BLaER1 (cell line): ENCODE data around the gene ILDR2.
A peak's percentile ranks its signal among the peaks of the same experiment; 100 is the strongest.

Source experiments
- H3K27ac ChIP-seq: shearing (Covaris generic); formaldehyde crosslinking; 2 replicates; pipeline ENCODE4 v1.8.1; 2022
- H3K27me3 ChIP-seq: shearing (Covaris generic); formaldehyde crosslinking; 2 replicates; pipeline ENCODE4 v1.8.1; 2022
- H3K36me3 ChIP-seq: shearing (Covaris generic); formaldehyde crosslinking; 2 replicates; pipeline ENCODE4 v1.8.1; 2022
- H3K4me1 ChIP-seq: shearing (Covaris generic); formaldehyde crosslinking; 2 replicates; pipeline ENCODE4 v1.8.1; 2022
- H3K4me2 ChIP-seq: shearing (Covaris generic); formaldehyde crosslinking; 2 replicates; pipeline ENCODE4 v1.8.1; 2022
- H3K4me3 ChIP-seq: shearing (Covaris generic); formaldehyde crosslinking; 2 replicates; pipeline ENCODE4 v1.8.1; 2022
- H3K9ac ChIP-seq: shearing (Covaris generic); formaldehyde crosslinking; 2 replicates; pipeline ENCODE4 v1.8.1; 2022
- H3K9me3 ChIP-seq: shearing (Covaris generic); formaldehyde crosslinking; 2 replicates; pipeline ENCODE4 v1.8.1; 2022
- H4K20me1 ChIP-seq: shearing (Covaris generic); formaldehyde crosslinking; 2 replicates; pipeline ENCODE4 v1.8.1; 2022
- Cebpa-rat ChIP-seq: shearing (Covaris generic); IDR thresholded peaks from 2 replicates; pipeline ENCODE4 v1.8.1; 2022

ILDR2 gene

GRCh38 chr1:166927701-166928100, 47.6 kb downstream of the ILDR2 start:
- Histone ChIP-seq H3K27ac (no peak overlapping the region), H3K27me3 (no peaks in the 10 kb centered on the region), H3K4me2 (no peak overlapping the region), H3K9ac (no peak overlapping the region), H3K9me3 (no peaks in the 10 kb centered on the region), H4K20me1 (no peaks in the 10 kb centered on the region), H3K36me3 (no peaks in the 10 kb centered on the region), H3K4me1 (peaks cover 14% of the 10 kb centered on the region), H3K4me3 (no peak overlapping the region)
- no peak for TF ChIP-seq Cebpa-rat

- peaks cover 6% of the 10 kb centered on the region; the same call in 1 of the 2 replicates for H3K36me3 ChIP-seq
- peaks cover 10% of the 10 kb centered on the region for H3K9me3 ChIP-seq
- H3K9ac ChIP-seq = no peak overlapping the region
- H3K4me2 ChIP-seq = no peak overlapping the region
- no peaks in the 10 kb centered on the region for H4K20me1 ChIP-seq
- no peak overlapping the region for H3K4me3 ChIP-seq
- TF ChIP-seq Cebpa-rat = no peak
- no peak overlapping the region for H3K27ac ChIP-seq
- no peaks in the 10 kb centered on the region for H3K27me3 ChIP-seq
- H3K4me1 ChIP-seq = peaks cover 14% of the 10 kb centered on the region
These were observed 49.4 kb downstream of the ILDR2 start for GRCh38 chr1:166925810-166926478.

- Histone ChIP-seq H3K27ac (peak overlapping the region; percentile 26; the same call in 1 of the 2 replicates), H3K4me2 (peak overlapping the region; percentile 40)
These were observed 50.4 kb downstream of the ILDR2 start for GRCh38 chr1:166924823-166925541.

GRCh38 chr1:166920561-166921475, 54.5 kb downstream of the ILDR2 start:
- H3K27ac ChIP-seq = no peak overlapping the region
- peaks cover 14% of the 10 kb centered on the region for H3K4me1 ChIP-seq
- no peak overlapping the region for H3K4me3 ChIP-seq
- TF ChIP-seq Cebpa-rat = no peak
- H3K27me3 ChIP-seq = no peaks in the 10 kb centered on the region
- no peak overlapping the region for H3K9ac ChIP-seq
- no peaks in the 10 kb centered on the region for H4K20me1 ChIP-seq
- no peak overlapping the region for H3K4me2 ChIP-seq
- peaks cover 17% of the 10 kb centered on the region for H3K9me3 ChIP-seq
- peaks cover 8% of the 10 kb centered on the region; the same call in 1 of the 2 replicates for H3K36me3 ChIP-seq

More at GRCh38 chr1:166924823-166925541, 50.4 kb downstream of the ILDR2 start:
- no peak for TF ChIP-seq Cebpa-rat
- H3K9me3 ChIP-seq = peaks cover 17% of the 10 kb centered on the region
- H3K9ac ChIP-seq = no peak overlapping the region
- peaks cover 14% of the 10 kb centered on the region for H3K4me1 ChIP-seq
- H3K27me3 ChIP-seq = no peaks in the 10 kb centered on the region
- no peak overlapping the region for H3K4me3 ChIP-seq
- peaks cover 8% of the 10 kb centered on the region; the same call in 1 of the 2 replicates for H3K36me3 ChIP-seq
- no peaks in the 10 kb centered on the region for H4K20me1 ChIP-seq

GRCh38 chr1:166918956-166919316, 56.4 kb downstream of the ILDR2 start:
- Histone ChIP-seq H4K20me1 (no peaks in the 10 kb centered on the region), H3K27me3 (no peaks in the 10 kb centered on the region), H3K4me3 (no peak overlapping the region), H3K27ac (no peak overlapping the region), H3K36me3 (peaks cover 8% of the 10 kb centered on the region; the same call in 1 of the 2 replicates), H3K4me1 (no peaks in the 10 kb centered on the region), H3K4me2 (no peak overlapping the region), H3K9ac (no peak overlapping the region), H3K9me3 (peaks cover 17% of the 10 kb centered on the region)
- TF ChIP-seq Cebpa-rat = no peak

GRCh38 chr1:166918088-166918955, 57.0 kb downstream of the ILDR2 start:
- Histone ChIP-seq H3K27ac (no peak overlapping the region), H3K9ac (no peak overlapping the region), H3K4me1 (no peaks in the 10 kb centered on the region), H3K4me3 (no peak overlapping the region), H3K36me3 (peaks cover 8% of the 10 kb centered on the region; the same call in 1 of the 2 replicates), H4K20me1 (no peaks in the 10 kb centered on the region), H3K27me3 (no peaks in the 10 kb centered on the region), H3K9me3 (peaks cover 17% of the 10 kb centered on the region), H3K4me2 (no peak overlapping the region)
- TF ChIP-seq Cebpa-rat = no peak

GRCh38 chr1:166915941-166916340, 59.4 kb downstream of the ILDR2 start:
- H4K20me1 ChIP-seq = no peaks in the 10 kb centered on the region
- peaks cover 3% of the 10 kb centered on the region; the same call in 1 of the 2 replicates for H3K36me3 ChIP-seq
- no peak for TF ChIP-seq Cebpa-rat
- no peaks in the 10 kb centered on the region for H3K4me1 ChIP-seq
- H3K27ac ChIP-seq = no peak overlapping the region
- H3K9ac ChIP-seq = no peak overlapping the region
- peaks cover 11% of the 10 kb centered on the region for H3K9me3 ChIP-seq
- H3K4me3 ChIP-seq = no peak overlapping the region
- no peak overlapping the region for H3K4me2 ChIP-seq
- H3K27me3 ChIP-seq = no peaks in the 10 kb centered on the region

GRCh38 chr1:166915042-166915441, 60.3 kb downstream of the ILDR2 start:
- H3K9me3 ChIP-seq = peaks cover 6% of the 10 kb centered on the region; the same call in 1 of the 2 replicates
- H4K20me1 ChIP-seq = no peaks in the 10 kb centered on the region
- H3K4me1 ChIP-seq = no peaks in the 10 kb centered on the region
- H3K4me3 ChIP-seq = no peak overlapping the region
- TF ChIP-seq Cebpa-rat = no peak
- H3K4me2 ChIP-seq = no peak overlapping the region
- no peaks in the 10 kb centered on the region for H3K36me3 ChIP-seq
- H3K9ac ChIP-seq = no peak overlapping the region
- H3K27me3 ChIP-seq = no peaks in the 10 kb centered on the region
- H3K27ac ChIP-seq = no peak overlapping the region

- H3K36me3 ChIP-seq = no peaks in the 10 kb centered on the region
- no peak overlapping the region for H3K9ac ChIP-seq
- no peak overlapping the region for H3K27ac ChIP-seq
- no peak overlapping the region for H3K4me2 ChIP-seq
- H4K20me1 ChIP-seq = no peaks in the 10 kb centered on the region
- H3K4me1 ChIP-seq = no peaks in the 10 kb centered on the region
- no peak for TF ChIP-seq Cebpa-rat
- no peak overlapping the region for H3K4me3 ChIP-seq
- H3K9me3 ChIP-seq = peaks cover 6% of the 10 kb centered on the region; the same call in 1 of the 2 replicates
- H3K27me3 ChIP-seq = no peaks in the 10 kb centered on the region
These were observed 61.2 kb downstream of the ILDR2 start for GRCh38 chr1:166914111-166914510.
